Renal cortex interstitium (tissue), 15 donors: ENCODE measurements around the gene SMU1. TPM values are rescaled to one million over a fixed set of nuclear protein-coding genes. Genes with fewer than 3 reads are reported as not detected.

Experiments
- DNase-seq, 11 donors: peaks; one replicate each; pipeline ENCODE4 v3.0.0-alpha.2; 2013; ENCODE audit warnings: low read depth in 9 of 11, low spot score in 4 of 11; ENCODE audit errors: extremely low read depth in 1 of 11
- long read RNA-seq, 16 experiments: transcript quantifications; one replicate each; lab custom pipeline, GENCODE V29; 2026
- polyA plus RNA-seq, 3 donors: library from polyadenylated mRNA; unstranded; fragments of 120-200 nt; gene quantifications; one replicate each; pipeline ENCODE4 v1.2.1, GENCODE V29; 2013; ENCODE audit not compliant: insufficient read length in 3 of 3

The SMU1 gene
- 10 to 100 TPM; 25.4 to 32.7 (median 27.4) TPM for polyA plus RNA-seq
- long read RNA-seq, donor 1, full-length matches to known transcripts: 8 of 15 reads
- long read RNA-seq, donor 1, partial matches to known transcripts: 7 of 15 reads
- long read RNA-seq, donor 1, other reads (novel, unspliced or antisense): 0 of 15 reads
- long read RNA-seq, donor 2, full-length matches to known transcripts: 8 of 13 reads
- long read RNA-seq, donor 2, partial matches to known transcripts: 5 of 13 reads
- long read RNA-seq, donor 2, other reads (novel, unspliced or antisense): 0 of 13 reads
- long read RNA-seq, donor 3, full-length matches to known transcripts: 10 of 23 reads
- long read RNA-seq, donor 3, partial matches to known transcripts: 13 of 23 reads
- long read RNA-seq, donor 3, other reads (novel, unspliced or antisense): 0 of 23 reads
- long read RNA-seq, donor 4, full-length matches to known transcripts: 12 of 45 reads
- long read RNA-seq, donor 4, partial matches to known transcripts: 33 of 45 reads
- long read RNA-seq, donor 4, other reads (novel, unspliced or antisense): 0 of 45 reads
- long read RNA-seq, donor 5: 0 reads
- long read RNA-seq, donor 6, full-length matches to known transcripts: 6 of 13 reads
- long read RNA-seq, donor 6, partial matches to known transcripts: 7 of 13 reads
- long read RNA-seq, donor 6, other reads (novel, unspliced or antisense): 0 of 13 reads
- long read RNA-seq, donor 7, full-length matches to known transcripts: 11 of 18 reads
- long read RNA-seq, donor 7, partial matches to known transcripts: 7 of 18 reads
- long read RNA-seq, donor 7, other reads (novel, unspliced or antisense): 0 of 18 reads
- long read RNA-seq, donor 8, full-length matches to known transcripts: 16 of 37 reads
- long read RNA-seq, donor 8, partial matches to known transcripts: 21 of 37 reads
- long read RNA-seq, donor 8, other reads (novel, unspliced or antisense): 0 of 37 reads
- long read RNA-seq, donor 9, full-length matches to known transcripts: 7 of 13 reads
- long read RNA-seq, donor 9, partial matches to known transcripts: 6 of 13 reads
- long read RNA-seq, donor 9, other reads (novel, unspliced or antisense): 0 of 13 reads
- long read RNA-seq, donor 10, full-length matches to known transcripts: 8 of 15 reads
- long read RNA-seq, donor 10, partial matches to known transcripts: 7 of 15 reads
- long read RNA-seq, donor 10, other reads (novel, unspliced or antisense): 0 of 15 reads
- long read RNA-seq, donor 11, full-length matches to known transcripts: 10 of 16 reads
- long read RNA-seq, donor 11, partial matches to known transcripts: 6 of 16 reads
- long read RNA-seq, donor 11, other reads (novel, unspliced or antisense): 0 of 16 reads
- long read RNA-seq, donor 12, full-length matches to known transcripts: 1 of 1 reads
- long read RNA-seq, donor 12, partial matches to known transcripts: 0 of 1 reads
- long read RNA-seq, donor 12, other reads (novel, unspliced or antisense): 0 of 1 reads
- long read RNA-seq, donor 13: 0 reads
- long read RNA-seq, donor 14, full-length matches to known transcripts: 7 of 23 reads
- long read RNA-seq, donor 14, partial matches to known transcripts: 16 of 23 reads
- long read RNA-seq, donor 14, other reads (novel, unspliced or antisense): 0 of 23 reads
- long read RNA-seq, donor 15, full-length matches to known transcripts: 3 of 3 reads
- long read RNA-seq, donor 15, partial matches to known transcripts: 0 of 3 reads
- long read RNA-seq, donor 15, other reads (novel, unspliced or antisense): 0 of 3 reads
- long read RNA-seq, donor 16, full-length matches to known transcripts: 17 of 30 reads
- long read RNA-seq, donor 16, partial matches to known transcripts: 13 of 30 reads
- long read RNA-seq, donor 16, other reads (novel, unspliced or antisense): 0 of 30 reads

DNA sequence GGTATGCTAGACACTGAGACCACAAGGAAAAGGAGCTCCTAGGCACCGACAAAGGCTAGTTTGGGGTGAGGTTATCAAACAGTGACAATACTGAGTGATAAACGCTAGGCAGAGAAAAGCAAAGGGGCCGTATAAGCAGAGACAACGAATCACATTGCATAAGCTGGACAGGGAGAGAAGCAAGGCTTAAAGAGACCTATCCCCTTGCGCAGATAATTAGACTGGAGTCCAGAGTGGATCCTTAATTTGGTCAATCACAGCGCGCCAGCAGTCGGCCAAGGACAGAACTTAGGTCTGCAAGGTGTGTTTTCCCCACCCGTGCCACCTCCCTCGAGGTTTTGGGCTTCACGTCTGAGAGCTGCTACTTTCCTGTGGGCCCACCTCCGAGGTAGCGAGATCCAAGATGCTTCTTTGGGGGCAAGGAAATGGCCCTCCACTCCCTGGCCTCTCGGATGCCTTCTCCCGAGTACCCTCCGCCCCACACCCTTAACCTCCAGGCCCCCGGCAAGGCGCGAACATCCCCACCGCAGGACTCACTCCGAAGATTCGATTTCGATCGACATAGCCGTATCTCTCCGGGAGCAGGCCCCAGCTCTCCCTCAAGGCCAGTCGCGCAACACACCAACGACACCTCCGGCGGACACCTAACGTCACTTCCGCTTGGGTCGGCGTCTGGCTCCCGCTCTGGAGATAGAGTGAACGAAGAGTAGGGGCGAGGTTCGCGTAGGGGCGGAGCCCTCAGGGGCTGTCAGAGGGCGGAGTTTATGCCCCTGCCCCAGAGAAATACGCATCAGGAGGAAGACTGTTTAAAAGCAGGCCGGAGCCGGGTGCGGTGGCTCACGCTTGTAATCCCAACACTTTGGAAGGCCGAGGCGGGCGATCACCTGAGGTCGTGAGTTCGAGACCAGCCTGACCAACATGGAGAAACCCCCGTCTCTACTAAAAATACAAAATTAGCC, at the start of gene SMU1:
Gene SMU1, minus strand, starts transcription at position 629 of the 959 bp plus-strand sequence. Its CDS starts 66 bp downstream, at position 563.
- peak; percentile 91 to 98 (median 96) for DNase-seq

- DNase-seq: no peak
These were observed 49.0 kb upstream of the SMU1 start for GRCh38 chr9:33125461-33125860.

- DNase-seq: no peak
These were observed 48.4 kb upstream of the SMU1 start for GRCh38 chr9:33124751-33125381.

- no peak for DNase-seq
These were observed 47.6 kb upstream of the SMU1 start for GRCh38 chr9:33124046-33124445.

DNA sequence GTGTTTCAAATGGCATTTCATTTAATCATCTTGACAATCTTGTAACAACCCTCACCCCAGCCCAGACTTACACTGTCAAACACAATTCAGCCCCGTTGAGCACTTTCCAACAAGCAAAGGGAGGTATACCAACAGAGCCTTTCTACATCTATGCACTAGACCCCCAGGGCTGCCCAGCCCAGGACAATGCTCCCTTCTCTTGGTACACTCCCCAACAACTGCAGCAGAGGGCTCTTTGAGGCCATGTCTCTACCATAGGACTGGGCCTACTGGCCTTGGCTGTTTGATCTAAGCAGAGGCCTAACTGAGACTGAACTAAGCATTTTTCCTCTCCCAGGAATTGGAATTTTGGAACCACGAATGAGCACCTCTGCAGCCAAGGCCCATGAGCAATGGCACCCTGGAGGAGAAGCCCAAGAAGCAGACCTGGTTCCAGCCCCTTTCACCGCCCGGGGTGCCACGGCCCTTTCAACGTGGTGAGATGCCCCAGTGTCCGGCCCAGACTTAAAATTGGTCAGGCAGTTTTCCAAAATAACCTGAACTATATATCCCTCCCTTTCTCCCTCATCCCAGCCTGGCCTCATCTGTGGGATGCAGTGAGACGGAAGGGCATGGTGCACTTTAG, 47.0 kb upstream of the SMU1 start:
- DNase-seq: no peak

DNA sequence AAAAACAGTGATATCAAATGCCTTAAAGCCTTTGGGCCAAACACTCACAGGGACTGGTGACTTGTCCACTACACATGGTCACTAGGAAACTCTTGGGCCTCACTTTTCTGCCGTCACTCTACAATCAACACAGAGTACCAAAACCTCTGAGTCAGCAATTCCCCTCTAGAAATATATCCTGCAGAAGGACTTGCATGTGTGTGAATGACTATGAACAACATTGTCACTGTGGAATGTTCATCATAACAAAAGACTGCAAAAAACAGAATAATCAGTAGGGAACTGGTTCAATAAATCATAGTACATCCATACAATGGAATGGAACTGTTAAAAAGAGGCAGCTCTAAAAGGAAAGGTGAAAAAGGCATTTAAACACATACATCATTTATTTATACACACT, 44.1 kb upstream of the SMU1 start:
- DNase-seq: no peak

GRCh38 chr9:33117796-33118195, 41.3 kb upstream of the SMU1 start:
- DNase-seq: no peak

GRCh38 chr9:33117306-33117705, 40.8 kb upstream of the SMU1 start:
- DNase-seq: no peak

DNA sequence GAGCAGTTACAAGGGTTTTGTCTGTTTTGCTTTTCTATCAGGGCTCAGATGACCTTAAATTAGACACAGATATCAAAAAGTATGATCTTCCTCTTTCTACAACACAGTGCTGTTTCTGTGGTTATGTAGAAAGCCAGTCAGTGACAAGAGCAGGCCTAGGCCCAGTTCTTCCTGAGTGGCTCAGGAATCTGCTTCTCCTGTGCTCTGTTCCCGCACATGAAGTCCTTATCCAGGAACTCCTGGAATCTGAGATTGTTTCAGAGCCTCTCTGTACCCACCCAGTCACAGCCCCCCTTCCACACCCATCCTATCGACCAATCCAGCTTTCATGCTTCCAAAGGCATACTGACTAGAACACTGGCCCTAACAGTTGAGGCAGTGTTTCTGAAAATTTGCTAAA, 40.4 kb upstream of the SMU1 start:
- no peak for DNase-seq

- no peak for DNase-seq
These were observed 38.3 kb upstream of the SMU1 start for GRCh38 chr9:33114746-33115145.

DNA sequence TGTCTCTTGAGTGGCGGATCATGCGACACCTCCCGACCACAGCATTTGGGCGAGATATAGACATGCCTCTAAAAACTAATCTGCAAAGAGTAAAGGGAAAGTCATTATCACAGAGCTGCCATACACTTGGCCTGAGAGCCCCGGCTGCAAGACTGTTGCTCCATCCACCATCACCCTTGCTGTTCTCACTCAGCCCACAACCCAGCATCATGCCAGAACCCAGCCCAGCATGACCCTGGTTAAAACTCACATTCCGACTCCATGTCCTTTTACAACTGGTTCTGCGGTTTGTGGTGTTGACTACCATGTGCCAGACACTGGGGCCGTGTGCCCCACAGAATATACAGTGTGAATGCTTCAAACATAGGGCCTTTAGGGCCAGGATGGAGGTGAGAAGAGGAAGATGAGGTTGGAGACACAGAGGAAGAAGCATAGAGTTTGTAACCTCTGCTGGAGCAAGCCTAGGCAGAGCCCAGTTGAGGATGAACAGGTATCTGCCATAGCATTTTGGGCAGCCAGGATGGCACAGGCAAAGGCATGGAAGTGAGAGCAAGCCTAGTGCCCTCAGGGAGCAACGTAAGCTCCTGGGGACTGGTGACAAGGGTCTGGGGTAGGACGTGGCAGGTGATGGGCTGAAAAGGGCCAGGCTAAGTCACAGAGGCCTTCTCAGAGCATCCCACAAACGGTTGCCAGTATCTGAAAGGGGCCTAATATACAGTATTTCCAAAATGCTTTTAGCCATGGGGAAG, 37.5 kb upstream of the SMU1 start:
- DNase-seq: no peak

DNA sequence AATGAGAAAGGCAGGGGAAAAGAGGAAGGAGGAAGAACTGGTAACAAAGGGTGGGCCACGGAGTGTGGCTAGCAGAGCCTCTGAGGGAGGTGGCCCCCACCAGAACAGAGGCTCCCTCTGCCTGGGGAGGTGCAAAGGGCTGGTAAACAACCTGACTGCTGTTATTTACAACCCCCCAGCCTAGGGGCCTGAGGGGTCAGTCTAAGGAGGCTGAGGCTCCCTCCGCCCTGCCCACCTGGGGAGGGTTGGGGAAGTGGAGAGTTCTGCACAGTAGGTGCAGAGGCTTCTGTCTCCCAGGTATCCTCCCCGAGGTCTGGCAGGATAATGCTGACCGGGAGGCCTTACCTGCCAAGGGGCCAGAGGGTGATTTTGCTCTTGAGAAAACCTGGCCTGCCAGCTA, 35.6 kb upstream of the SMU1 start:
- no peak for DNase-seq

- DNase-seq: no peak
These were observed 35.2 kb upstream of the SMU1 start for GRCh38 chr9:33111631-33112030.

DNA sequence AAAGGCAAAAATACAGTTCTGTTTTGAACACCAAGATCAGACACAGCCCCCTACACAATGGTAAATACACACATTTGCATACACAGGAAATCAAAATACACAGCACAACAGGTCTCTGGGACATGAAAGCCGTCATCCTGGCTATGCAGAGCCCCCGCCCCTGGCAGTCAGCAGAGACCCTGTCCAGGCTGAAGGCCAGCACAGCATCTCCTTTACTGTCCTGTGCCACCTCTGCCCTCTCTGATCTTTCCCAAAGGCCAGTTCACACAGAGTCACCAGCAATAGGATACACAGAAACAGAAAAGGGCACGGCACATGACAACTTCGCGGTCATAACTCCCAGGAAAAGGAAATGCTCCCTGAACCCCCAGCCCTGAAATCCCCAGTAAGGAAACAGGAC, 34.2 kb upstream of the SMU1 start:
- DNase-seq: no peak

DNA sequence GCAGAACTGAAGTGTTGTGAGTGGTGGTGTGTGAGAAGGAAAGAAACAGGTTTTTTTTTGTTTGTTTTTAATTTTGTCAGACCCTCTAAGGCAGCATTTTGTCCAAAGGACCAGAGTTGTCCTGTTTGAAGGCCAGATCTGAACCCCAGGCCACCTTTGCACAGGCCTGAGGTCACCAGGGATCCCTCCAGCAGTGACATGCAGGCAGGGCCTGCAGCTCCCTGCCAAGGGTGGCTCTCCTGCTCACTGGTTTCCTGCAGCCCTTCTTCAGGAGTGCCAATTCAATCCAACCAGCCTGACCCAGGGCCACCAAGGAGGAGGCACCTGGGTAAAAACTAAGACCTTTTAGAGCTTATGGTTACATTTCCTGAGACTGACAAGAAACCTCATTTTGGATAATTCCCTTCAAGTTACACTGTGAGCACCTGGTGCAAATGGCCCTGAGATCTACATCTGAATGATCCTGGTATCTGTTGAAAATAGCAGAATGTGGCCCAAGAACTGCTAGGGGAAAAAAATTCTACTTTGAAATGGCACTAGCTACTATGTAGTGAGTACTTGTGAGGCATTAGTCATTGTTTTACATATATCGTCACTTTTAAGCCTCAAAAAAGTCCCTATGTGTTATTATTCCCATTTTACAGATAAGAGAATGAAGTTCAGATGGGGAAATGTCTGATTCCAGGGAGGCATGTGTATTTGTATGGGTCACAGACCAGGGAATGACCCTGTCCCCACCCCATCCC, 33.5 kb upstream of the SMU1 start:
- DNase-seq: no peak
